ENCODE results near the gene MAGEF1.

The MAGEF1 gene

GRCh38 chr3:184711493-184712247, at the start of gene MAGEF1:
Gene MAGEF1 (minus strand): TSS chr3:184712064. CDS start chr3:184711821, 243 bp downstream.
- DNase-seq = peak; percentile 78 to 84

GRCh38 chr3:184761075-184761841, 49.4 kb upstream of the MAGEF1 start:
- no peak for DNase-seq

GRCh38 chr3:184760337-184761074, 48.6 kb upstream of the MAGEF1 start:
- DNase-seq = no peak

- no peak for DNase-seq
These were observed 47.9 kb upstream of the MAGEF1 start for GRCh38 chr3:184759666-184760200.

GRCh38 chr3:184758056-184758455, 46.2 kb upstream of the MAGEF1 start:
- DNase-seq = no peak

GRCh38 chr3:184757022-184757651, 45.3 kb upstream of the MAGEF1 start:
- DNase-seq = no peak

- no peak for DNase-seq
These were observed 44.5 kb upstream of the MAGEF1 start for GRCh38 chr3:184756151-184757021.

- DNase-seq = no peak
These were observed 43.5 kb upstream of the MAGEF1 start for GRCh38 chr3:184755315-184755731.

- DNase-seq = no peak
These were observed 40.5 kb upstream of the MAGEF1 start for GRCh38 chr3:184752361-184752760.

GRCh38 chr3:184751204-184752040, 39.6 kb upstream of the MAGEF1 start:
- DNase-seq = no peak

GRCh38 chr3:184750349-184751083, 38.7 kb upstream of the MAGEF1 start:
- no peak for DNase-seq

GRCh38 chr3:184749168-184749744, 37.4 kb upstream of the MAGEF1 start:
- no peak for DNase-seq

- peak; percentile 6 to 9 for DNase-seq
These were observed 36.6 kb upstream of the MAGEF1 start for GRCh38 chr3:184748219-184749135.

GRCh38 chr3:184746131-184747120, 34.6 kb upstream of the MAGEF1 start:
- DNase-seq = no peak

- no peak for DNase-seq
These were observed 33.7 kb upstream of the MAGEF1 start for GRCh38 chr3:184745526-184745925.

GRCh38 chr3:184743248-184743647, 31.4 kb upstream of the MAGEF1 start:
- DNase-seq = no peak

GRCh38 chr3:184742676-184743135, 30.8 kb upstream of the MAGEF1 start:
- DNase-seq = no peak

All from activated CD4-positive, alpha-beta T cell treated with anti-CD3 and anti-CD28 coated beads, Interleukin-2, amount 50 U/mL, for 48 hours (primary cell).